Stimulated activated naive CD4-positive, alpha-beta T cell (primary cell): ENCODE measurements around the gene OR6Y1.

Experiments
- DNase-seq, 6 experiments: peaks; one replicate each; lab custom pipeline; 2025; lab: John Stamatoyannopoulos, UW

Gene OR6Y1, protein sequence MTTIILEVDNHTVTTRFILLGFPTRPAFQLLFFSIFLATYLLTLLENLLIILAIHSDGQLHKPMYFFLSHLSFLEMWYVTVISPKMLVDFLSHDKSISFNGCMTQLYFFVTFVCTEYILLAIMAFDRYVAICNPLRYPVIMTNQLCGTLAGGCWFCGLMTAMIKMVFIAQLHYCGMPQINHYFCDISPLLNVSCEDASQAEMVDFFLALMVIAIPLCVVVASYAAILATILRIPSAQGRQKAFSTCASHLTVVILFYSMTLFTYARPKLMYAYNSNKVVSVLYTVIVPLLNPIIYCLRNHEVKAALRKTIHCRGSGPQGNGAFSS

DNA sequence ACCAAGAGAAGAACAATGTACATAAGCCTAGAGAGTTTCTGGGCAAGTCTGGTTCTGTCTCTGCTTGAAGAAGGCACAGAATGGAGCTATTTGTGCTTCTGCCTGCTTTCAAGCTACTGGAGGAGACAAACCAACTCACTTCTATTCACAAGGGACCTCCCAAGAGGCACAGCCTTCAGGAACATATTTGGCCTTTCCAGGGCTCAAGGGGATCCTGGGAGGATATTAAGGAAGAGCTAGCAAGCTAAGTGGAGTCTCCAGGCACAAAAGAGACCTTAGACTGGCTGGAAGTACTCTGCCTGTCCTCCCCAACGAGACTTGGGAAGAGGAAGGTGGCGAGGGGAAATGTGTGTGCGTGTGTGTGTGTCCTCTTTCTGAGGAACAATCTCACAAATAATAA lies at the start of gene OR6Y1:
OR6Y1 (minus strand) TSS at position 54 of the 400 bp plus-strand sequence. CDS start 6,300 bp downstream, outside the sequence.
- DNase-seq: no peak

DNA sequence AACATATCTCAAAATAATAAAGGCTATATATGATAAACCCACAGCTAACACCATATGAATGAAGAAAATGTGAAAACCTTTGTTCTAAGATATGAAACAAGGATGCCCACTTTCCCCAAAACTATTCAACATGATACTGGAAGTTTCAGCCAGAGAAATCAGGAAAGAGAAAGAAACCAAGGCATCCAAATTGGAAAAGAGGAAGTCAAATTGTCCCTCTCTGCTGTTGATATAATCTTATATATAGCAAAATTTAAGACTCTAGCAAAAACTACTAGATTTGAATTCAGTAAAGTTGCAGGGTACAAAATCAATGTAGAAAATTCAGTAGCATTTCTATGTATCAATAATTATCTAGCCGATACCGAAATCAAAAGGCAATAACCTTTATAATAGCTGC lies 46.5 kb upstream of the OR6Y1 start:
- no peak for DNase-seq

DNA sequence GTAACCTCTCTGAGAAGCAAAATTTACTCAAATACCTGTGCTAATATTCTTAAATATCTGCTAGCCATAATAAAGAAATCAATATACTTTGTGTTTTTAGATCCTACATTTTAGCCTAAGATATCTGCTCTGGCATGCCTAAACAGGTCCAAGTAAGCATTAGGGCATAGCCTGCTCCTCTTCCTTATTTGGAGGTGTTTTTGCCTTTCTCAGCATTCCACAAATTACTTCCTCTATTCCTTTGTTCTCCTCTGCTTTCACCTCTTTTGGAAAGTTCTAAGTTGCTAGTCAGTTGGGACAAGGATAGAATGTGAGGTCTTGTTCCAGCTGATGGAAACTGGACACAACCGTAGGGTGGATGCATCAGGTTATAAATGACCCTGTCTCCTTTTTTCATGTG lies 32.7 kb upstream of the OR6Y1 start:
- no peak for DNase-seq

DNA sequence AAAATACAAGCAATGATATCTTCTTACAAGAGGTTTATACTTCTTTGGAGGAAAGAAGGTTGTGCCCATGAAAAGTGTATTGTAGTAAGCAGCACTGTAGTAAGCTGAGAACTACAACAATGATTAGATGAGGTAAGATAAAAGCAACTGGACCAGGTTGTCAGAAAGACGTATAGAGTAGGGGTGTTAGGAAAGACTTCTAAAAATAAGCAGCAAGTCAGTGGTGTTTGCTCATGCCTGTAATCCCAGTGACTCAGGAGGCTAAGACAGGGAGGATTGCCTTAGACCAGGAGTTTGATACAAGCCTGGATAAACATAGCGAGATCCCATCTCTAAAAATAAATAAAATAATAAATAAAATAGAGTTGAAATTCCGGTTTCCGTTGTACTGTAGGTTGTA lies 29.8 kb upstream of the OR6Y1 start:
- no peak for DNase-seq

DNA sequence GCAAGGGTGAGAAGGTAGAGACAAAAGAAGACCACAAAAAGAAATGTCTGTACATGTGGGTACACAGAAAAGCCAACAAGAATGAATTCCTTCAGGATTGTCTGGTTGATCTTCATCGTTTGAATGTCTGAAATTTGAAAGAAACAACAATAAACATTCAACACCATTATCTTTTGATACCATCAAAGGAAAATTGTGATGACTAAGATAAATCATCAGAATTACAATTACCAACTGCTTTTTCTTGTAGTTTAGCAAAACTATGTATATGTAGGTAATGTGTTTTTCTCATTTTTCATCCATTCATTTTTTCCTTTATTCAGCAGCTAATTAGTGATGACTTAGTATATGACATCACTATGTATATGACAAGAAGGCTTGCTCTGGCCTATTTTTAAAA lies 25.5 kb upstream of the OR6Y1 start, which contains the start of gene OR10X1:
OR10X1 (minus strand) TSS at position 167 of the 400 bp plus-strand sequence; CDS start at position 167, 0 bp downstream.
- no peak for DNase-seq

DNA sequence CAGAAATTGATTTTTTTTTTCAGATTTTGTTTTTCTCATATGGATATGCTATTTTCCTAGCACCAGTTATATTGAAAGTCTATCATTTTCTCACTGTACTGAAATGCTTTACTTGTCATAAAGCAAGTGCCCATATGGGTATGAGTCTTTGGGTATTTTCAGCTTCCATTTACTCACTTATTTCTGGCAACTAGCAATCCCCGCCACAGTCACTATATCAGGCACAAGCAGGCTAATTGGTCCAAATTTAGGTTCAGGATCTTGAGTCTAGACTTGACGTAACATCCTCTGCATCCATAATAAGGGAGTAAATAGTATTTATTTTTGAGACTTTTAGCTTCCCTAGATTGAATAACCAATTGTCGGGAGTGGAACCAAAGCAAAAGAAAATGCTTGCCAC lies 23.4 kb upstream of the OR6Y1 start:
- no peak for DNase-seq

DNA sequence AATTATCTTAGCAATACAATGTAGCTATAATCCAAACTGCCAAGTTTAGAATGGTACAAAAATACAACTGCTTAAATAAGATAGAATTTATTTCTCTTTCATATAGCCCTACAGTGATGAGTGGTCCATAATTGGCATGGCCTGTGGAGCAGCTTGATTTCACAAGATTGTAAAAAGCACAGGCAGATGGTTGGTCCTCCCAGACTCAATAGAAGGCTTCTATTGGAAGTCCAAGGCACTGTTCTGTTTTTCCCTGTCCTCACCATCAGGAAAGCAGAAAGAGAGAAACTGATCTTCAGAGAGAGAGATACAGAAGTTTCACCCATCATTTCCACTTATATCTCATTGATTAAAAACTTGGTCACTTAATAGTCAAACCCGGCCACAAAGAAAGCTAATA lies 18.0 kb upstream of the OR6Y1 start:
- no peak for DNase-seq

DNA sequence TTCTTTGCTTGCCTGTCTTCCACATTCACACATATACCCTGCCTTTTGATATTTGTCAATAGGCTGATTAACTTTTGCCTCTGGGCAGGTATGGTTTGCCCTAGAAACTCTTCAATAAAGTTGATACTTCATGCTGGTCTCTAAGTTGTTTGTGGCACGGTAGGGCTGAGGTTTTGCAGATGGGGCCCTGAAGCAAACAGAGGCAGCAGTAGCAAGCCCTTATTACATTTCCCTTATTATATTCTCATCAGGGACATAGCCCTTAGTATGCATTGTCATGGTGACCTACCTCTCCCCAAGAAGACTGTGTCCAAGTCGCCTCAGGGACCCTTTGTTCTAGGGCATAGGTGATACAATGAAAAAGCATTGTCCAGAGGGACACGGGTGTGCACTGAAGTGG lies 16.3 kb upstream of the OR6Y1 start, which contains the start of gene OR6P1:
OR6P1 (minus strand) TSS at position 101 of the 400 bp plus-strand sequence. CDS start 6,976 bp downstream, outside the sequence.
- DNase-seq: no peak

DNA sequence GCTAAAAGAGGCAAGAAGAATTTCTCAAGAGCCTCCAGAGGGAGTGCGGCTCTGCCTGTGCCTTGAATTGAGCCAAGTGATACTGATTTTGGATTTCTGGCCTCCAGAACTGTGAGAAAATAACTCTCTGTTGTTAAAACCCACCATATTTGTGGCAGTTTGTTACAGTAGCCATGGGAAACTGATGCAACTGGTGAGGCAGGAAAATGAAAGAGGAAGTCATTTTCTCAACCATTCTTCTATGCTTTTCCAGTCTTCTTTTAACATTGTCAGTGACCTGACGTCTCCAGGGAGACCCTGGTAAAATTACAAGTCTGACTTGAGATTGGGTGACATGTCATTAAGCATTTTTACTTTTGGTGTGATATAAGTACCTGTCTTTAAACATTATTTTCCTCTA lies 10.4 kb upstream of the OR6Y1 start:
- no peak for DNase-seq

DNA sequence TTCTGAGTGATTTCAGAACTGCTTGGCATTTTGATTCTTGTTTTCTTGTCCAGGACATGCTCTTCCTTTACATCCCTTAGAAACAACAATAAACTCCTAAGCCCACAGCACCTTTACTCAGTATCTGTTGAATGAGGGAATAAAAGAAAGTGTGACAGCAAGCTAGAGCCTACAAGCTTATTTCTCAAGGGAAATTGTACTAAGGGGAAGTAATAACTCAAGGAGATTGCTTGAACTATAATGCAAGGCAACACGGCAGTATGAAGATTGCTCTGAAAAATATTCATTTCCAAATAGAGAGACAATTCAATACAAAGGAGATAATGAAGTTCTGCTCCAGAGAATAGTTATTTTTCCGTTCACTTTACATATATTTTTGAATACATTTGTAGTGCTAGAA lies 9.6 kb upstream of the OR6Y1 start:
- DNase-seq: no peak

DNA sequence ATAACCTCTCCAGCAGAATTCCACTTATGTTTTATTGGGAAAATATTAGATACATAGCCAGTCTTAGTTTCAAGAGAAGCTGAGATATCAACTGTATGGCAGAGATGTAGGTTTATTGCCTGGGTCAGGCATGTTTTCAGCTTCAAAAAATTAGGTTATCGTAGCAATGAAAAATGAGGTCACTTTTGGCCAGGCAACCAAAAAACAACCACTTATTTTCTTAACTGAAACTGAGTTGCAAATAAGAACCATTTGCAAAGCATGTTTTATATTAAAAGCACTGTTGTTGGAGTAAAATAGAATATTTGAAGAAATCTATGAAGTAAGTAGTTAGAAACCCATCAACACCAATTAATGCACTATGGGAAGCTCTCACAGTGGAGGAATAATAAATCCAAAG lies 5.5 kb upstream of the OR6Y1 start:
- no peak for DNase-seq

DNA sequence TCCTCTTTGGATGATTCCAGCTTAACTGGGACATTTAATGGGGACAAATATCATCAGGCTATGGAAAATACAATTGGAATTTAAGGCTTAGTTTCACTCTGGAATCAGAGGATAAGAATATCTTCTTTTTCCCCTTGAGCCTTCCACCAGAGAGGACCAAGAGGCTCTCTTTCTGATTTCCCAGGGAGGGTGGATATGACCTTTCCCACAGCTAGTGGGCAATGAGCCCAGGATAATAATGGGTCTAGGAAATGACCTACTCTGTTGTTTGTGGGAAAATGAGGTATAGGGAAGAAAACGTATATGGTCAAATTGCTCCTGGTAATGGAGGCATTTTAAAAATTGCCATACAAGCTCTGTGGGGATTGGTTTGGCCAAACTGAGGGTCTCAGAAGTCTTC lies 1.9 kb downstream of the OR6Y1 start:
- DNase-seq: no peak

DNA sequence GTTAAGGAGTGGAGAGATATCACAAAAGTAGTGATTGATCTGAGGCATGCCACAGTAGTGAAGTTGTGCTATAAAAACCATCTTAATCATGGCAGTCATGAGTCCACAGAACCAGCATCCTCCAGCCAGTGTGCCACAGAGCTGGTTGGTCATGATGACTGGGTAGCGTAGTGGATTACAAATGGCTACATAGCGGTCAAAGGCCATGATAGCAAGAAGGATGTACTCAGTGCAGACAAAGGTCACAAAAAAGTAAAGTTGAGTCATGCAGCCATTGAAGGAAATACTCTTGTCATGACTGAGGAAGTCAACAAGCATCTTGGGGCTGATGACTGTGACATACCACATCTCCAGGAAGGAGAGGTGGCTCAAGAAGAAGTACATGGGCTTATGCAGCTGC lies 6.7 kb downstream of the OR6Y1 start:
- DNase-seq: no peak

DNA sequence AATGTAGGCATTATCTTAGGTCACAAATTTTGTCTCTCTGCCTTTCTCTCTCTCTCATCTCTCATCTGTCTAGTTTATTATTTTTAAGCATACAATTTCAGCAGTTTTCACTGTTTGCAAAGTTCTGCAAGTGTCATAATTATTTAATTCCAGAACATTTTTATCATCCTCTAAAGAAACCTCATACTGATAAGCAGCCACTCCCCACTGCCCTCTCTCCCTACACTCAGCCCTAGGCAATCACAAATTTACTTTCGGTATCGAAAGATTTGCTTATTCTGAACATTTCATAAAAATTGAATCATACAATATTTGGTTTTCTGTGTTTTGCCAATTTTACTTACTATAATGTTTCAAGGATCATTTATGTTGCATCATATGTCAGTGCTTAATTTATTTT lies 16.6 kb downstream of the OR6Y1 start:
- no peak for DNase-seq

DNA sequence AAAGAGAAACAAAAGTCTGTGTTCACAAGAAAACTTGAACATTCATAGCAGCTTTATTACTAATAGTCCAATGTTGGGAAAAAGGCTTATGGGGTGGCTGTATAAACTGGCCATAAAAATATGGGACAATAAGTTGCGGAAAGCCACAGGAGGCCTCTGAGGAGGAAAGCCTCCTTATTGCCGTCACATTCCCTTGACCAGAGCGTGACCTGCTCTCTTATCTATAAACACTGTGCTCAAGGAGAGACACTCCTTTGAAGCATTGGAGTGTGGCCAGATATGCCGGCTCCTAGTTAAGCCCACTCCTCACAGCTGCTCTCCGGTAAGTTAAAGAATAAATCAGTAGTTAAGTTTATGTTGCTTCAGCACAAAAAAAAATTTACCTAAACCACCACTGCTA lies 19.7 kb downstream of the OR6Y1 start:
- DNase-seq: no peak

DNA sequence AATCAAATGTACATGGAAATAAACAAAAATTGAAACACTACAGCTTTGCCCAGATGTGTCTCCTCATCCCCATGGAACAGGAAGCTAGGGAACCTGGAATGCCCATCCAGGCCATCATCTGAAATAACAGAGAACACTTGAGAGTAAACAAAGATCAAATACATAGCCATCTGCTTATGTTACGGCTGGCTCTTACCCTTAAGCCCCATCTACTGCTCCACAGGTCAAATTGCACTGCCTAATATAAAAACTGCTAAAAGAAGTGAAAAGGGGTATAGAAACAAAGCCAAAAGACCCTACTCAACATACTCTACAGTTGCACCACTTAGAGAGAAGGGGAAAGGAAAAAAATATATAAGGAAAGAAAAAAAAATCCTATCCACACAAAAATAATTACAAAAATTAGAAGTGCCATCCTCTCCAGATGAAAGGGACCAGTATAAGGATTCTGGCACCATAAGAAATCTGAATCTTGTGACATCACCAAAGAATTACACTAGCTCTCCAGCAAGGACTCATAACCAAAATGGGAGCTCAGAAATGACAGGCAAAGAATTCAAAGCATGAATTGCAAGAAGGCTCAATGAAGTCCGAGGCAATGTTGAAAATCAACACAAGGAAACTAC lies 26.9 kb downstream of the OR6Y1 start:
- DNase-seq: peak in 1 of 6 experiments; percentile 8

DNA sequence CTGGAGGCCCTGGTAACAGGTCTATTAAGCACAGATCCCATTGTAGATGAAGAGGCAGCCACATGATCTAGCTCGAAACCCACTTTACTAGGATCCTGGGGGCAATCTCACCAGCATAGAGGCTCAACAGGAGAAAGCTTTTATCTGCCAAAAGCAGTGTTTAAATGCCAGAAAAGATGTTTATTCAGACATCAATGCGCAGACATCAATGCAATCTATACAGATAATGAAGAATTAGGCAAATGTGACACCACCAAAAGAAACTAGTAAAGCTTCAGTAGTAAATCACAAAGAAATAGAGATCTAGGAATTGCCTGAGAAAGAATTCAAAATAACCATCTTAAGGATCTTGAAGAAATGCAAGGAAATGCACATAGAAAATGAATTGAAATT lies 32.5 kb downstream of the OR6Y1 start:
- DNase-seq: no peak

DNA sequence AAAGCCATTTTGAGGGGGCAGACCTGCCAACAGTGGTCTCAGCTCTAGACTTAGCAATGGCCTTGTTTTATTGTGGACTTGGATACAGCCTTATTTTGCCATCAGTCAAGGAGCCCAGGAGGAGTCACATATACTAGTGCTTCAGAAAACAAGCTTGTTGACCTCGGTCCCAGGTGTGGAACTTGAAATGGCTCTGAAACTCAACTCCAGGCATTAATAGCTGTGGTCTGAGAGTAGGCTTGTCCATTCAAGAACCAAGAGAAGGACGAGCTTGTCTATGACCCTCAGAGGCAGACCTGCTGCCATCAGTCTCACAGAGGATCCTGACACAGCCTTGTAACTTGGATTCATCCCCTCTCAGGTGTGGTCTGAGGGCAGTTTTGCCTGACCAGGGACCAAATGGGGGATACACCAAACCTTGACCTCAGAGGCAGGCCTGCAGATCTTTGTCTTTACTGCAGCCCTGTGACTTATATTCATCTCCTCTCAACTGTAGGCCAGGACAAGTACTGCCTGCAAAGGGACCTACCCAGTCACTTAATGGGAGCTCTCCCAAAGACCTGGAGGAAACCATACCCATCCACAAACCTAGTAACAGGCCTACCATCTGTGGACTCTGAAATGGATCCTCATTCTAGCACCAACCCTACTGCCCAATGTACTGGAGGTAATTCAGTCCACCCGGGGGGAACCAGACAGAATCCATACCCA lies 33.1 kb downstream of the OR6Y1 start:
- DNase-seq: no peak

DNA sequence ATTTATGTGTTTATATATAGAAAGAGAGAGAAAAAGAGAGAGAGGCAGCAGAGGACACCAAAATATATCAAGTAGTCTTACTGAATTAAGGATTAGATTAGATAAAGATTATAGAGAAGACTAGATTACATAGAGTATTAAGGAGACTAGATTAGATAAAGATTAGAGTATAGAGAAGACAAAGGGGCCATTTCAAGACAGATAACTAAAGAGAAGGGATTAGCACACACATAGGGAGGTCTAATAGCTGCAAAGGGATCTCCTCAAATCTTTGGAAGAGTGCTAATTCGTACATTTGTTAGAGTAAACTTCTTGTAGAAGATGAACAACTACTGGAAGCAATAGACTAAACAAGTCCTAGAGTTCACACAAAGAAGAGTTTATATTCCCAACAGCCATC lies 34.2 kb downstream of the OR6Y1 start:
- no peak for DNase-seq

DNA sequence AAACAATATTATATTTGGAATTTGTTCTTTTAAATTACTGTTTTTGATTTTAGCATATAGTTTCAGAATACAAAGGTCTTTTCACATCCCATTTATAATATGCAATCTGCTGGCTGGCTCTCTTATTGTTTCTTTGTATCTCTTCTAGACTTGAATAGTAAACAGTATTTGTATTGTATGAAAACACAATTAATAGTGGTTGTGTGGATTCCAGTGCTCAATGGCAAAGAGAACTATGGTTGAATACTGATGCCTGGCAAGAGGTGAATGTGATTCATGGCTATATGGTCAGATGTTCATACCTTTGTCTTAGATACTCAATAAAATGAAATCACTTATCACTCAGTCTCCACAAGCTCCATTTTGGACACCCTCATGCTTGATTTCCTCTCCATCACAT lies 37.2 kb downstream of the OR6Y1 start:
- no peak for DNase-seq

DNA sequence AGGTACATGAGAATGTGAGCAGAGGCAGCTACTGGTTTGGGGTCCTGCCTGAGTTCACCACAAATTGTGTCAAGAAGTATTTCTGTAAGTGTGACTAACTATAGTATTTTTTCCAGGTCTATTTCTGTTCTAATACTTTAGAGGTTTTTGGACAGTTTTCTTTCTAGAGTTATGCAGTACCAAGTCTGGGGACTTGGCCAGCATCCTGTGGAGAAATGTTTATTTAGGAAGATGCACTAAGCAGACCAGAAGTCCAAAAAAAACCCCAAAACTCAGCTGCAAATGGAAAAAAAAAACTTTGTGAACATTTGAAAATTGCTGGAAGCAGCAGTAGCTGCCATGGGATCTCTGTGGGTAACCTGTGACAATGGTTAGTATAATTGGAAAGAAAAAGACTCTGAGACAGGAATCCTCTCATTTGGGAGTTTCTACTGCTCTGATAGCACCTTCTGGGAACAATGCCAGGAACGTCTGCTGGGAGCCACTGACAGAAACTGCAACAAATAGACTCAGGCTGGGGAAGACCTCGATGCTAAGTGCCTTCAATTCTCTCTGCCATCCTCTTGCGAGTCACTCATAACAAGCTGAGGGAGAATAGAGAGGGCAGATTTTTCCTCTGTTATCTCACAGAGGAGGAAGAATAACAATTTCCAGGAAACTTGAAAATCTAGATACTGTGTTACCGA lies 44.6 kb downstream of the OR6Y1 start:
- no peak for DNase-seq

DNA sequence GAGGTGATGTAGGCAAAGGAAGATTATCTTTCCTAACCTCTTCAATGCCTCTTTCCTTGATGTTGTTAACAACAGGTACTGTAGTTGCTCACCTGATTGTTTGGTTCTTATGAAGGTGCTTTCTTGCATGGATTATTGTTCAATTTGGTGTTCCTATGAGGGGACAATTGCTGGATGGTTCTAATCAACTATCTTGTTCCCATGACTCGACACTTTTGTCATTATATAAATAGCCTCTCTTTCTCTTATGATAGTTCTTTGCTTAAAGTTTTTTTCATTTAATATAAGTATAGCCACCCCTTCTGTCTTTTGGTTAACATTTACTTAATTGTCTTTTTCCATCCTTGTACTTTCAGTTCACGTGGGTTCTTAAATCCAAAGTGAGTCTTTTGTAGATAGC lies 46.7 kb downstream of the OR6Y1 start:
- DNase-seq: no peak
